Measurements from ENCODE around the gene EZH2. TPM values are rescaled to one million over a fixed set of nuclear protein-coding genes. Genes with fewer than 3 reads are reported as not detected.

EZH2 gene
- total RNA-seq, 2 donors from 2014 or later = 0.26 to 0.98 TPM

DNA sequence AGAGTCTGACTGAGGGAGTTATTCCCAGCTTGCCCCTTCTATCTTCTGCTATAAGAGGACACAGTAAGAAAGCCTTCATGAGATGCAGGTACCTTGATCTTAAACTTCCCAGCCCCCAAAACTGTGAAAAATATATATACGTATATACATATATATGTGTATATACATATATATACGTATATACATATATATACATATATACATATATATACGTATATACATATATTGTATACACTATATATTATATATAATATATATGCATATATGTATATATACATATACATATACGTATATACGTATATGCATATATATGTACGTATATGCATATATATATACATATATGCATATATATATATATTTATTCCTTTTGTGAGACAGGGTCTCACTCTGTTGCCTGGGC is 17.7 kb downstream of the EZH2 start:
- H3K36me3 ChIP-seq = no peaks in the 10 kb centered on the region
- no peaks in the 10 kb centered on the region for H3K27me3 ChIP-seq
- no peaks in the 10 kb centered on the region for H3K9me3 ChIP-seq
- DNase-seq (ENCODE audit: low spot score) = no peak
- H3K27ac ChIP-seq = no peak overlapping the region
- no peak overlapping the region for H3K4me3 ChIP-seq
- no peaks in the 10 kb centered on the region for H3K4me1 ChIP-seq
- no peak for TF ChIP-seq CTCF (IDR thresholded peaks at IDR 0.05)

GRCh38 chr7:148865283-148865682 is 18.8 kb downstream of the EZH2 start:
- Histone ChIP-seq H3K27ac (no peak overlapping the region), H3K36me3 (no peaks in the 10 kb centered on the region), H3K27me3 (no peaks in the 10 kb centered on the region), H3K9me3 (no peaks in the 10 kb centered on the region), H3K4me3 (no peak overlapping the region), H3K4me1 (no peaks in the 10 kb centered on the region)
- DNase-seq (ENCODE audit: low spot score) = no peak
- no peak for TF ChIP-seq CTCF (IDR thresholded peaks at IDR 0.05)

DNA sequence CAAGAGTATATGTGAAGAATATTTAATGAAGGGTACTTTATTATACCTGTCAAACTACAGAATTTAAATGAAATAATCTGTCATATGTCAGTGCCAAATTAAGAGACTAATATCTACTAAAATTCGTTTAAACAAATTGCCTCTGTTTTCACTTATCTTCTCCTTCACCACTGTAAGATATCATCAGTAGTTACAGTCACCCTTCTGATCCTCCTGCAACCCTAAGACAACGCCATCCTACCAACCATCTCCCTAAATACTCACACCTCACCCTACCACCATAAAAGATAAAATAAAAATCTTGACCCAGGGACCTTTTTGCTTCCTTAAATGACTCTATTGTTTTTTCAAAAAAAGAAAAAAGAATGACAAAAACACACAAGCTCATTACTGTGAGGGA is 20.8 kb downstream of the EZH2 start:
- no peak for TF ChIP-seq CTCF (IDR thresholded peaks at IDR 0.05)
- no peak overlapping the region for H3K27ac ChIP-seq

DNA sequence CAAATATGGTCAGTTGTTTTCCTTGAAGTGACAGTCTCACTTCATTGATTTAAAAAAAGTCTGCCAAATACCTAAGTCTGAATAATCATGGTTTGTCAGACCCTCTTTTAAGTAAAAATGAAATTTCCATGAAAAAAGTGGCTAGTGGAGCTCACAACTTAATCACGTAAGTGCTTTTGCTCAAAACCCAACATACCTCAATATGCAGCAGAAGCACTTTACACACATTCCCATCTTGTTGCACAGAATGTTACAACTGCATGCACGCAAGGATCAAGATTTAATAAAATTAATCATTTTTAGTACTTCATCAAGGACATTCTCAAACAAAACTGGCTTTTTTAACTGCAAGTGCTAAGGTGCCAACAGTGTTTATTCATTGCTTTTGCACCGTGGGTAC is 21.6 kb downstream of the EZH2 start:
- Histone ChIP-seq H3K4me1 (no peaks in the 10 kb centered on the region), H3K27me3 (no peaks in the 10 kb centered on the region), H3K27ac (no peak overlapping the region), H3K4me3 (no peak overlapping the region), H3K36me3 (no peaks in the 10 kb centered on the region), H3K9me3 (no peaks in the 10 kb centered on the region)
- DNase-seq (ENCODE audit: low spot score) = no peak
- TF ChIP-seq CTCF (IDR thresholded peaks at IDR 0.05) = no peak

More for the DNA sequence above, 20.8 kb downstream of the EZH2 start:
- DNase-seq (ENCODE audit: low spot score) = no peak
- Histone ChIP-seq H3K9me3 (no peaks in the 10 kb centered on the region), H3K27me3 (no peaks in the 10 kb centered on the region), H3K36me3 (no peaks in the 10 kb centered on the region), H3K4me3 (no peak overlapping the region), H3K4me1 (no peaks in the 10 kb centered on the region)

GRCh38 chr7:148858489-148858888 is 25.6 kb downstream of the EZH2 start:
- H3K4me3 ChIP-seq = no peak overlapping the region
- no peaks in the 10 kb centered on the region for H3K36me3 ChIP-seq
- no peak overlapping the region for H3K27ac ChIP-seq
- DNase-seq (ENCODE audit: low spot score) = no peak
- no peaks in the 10 kb centered on the region for H3K4me1 ChIP-seq
- H3K27me3 ChIP-seq = no peaks in the 10 kb centered on the region
- TF ChIP-seq CTCF (IDR thresholded peaks at IDR 0.05) = no peak
- no peaks in the 10 kb centered on the region for H3K9me3 ChIP-seq

GRCh38 chr7:148856891-148857290 is 27.2 kb downstream of the EZH2 start:
- Histone ChIP-seq H3K27ac (no peak overlapping the region), H3K27me3 (no peaks in the 10 kb centered on the region), H3K9me3 (no peaks in the 10 kb centered on the region), H3K36me3 (no peaks in the 10 kb centered on the region), H3K4me3 (no peak overlapping the region), H3K4me1 (no peaks in the 10 kb centered on the region)
- TF ChIP-seq CTCF (IDR thresholded peaks at IDR 0.05) = no peak
- DNase-seq (ENCODE audit: low spot score) = no peak
